Measurements from ENCODE around the gene TMTC2. TPM values are rescaled to one million over a fixed set of nuclear protein-coding genes. Genes with fewer than 3 reads are reported as not detected.

Gene TMTC2
- total RNA-seq, 2 experiments from 2014 or later: 2.6 to 3.4 TPM

DNA sequence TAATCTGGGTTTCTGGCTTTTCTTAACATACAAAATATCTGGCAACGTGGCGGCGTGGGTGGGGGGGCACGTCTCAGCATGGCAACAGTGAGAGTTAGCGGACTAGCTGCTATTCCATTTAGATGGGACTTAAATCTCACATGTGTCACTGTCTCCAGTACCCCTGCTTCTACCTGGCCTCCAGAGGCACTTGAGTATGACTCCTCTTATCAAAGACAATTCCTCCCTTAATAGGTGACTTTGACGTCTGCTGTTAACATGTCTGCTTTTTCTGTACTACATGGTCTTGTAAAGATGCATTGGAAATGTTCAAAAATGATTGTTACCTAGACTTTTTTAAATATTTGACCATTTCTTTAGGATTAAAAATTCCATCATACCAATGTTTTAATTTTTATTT lies 456.2 kb downstream of the TMTC2 start:
- no peaks in the 10 kb centered on the region for H3K36me3 Mint-ChIP-seq
- peaks cover 5% of the 10 kb centered on the region for H3K9me3 Mint-ChIP-seq
- no peak overlapping the region for H3K4me3 Mint-ChIP-seq
- peaks cover 7% of the 10 kb centered on the region for H3K4me1 Mint-ChIP-seq (ENCODE audit: low read depth)
- intact Hi-C loops (cut with micrococcal nuclease): loop anchor here (5.0 kb wide), 1 partner anchor 126 kb away; no protein-coding TSS in a partner anchor
- DNase-seq: no peak
- no peaks in the 10 kb centered on the region for H3K27me3 Mint-ChIP-seq
- POLR2A ChIA-PET: no interaction called here
- H3K27ac Mint-ChIP-seq: no peak overlapping the region
- CTCF ChIA-PET: no interaction called here

DNA sequence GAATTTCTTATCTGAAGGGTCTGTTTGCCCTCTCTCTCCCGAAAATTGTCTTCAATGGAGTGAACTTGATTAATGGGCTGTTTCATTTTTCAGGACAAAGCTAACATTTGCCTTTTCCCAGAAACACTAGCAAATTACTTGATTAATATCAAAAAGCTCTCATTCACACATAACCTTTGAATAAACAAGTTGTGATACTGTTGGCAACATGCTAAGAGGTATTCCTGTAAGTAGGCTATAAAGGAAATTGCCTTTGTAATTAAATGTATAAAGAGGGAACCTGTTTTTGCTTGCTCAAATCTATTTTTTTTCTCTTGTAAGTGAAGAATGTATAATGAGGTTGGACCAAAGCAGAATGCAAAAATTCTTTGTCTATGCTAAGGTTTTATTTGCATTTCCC lies 457.2 kb downstream of the TMTC2 start:
- Mint-ChIP-seq H3K9me3 (peaks cover 5% of the 10 kb centered on the region), H3K27ac (no peak overlapping the region), H3K4me1 (ENCODE audit: low read depth) (peaks cover 7% of the 10 kb centered on the region), H3K4me3 (no peak overlapping the region), H3K36me3 (no peaks in the 10 kb centered on the region), H3K27me3 (no peaks in the 10 kb centered on the region)
- intact Hi-C loops (cut with micrococcal nuclease): loop anchor here (5.0 kb wide), 1 partner anchor 127 kb away; no protein-coding TSS in a partner anchor
- no peak for DNase-seq
- CTCF ChIA-PET: no interaction called here
- POLR2A ChIA-PET: no interaction called here

DNA sequence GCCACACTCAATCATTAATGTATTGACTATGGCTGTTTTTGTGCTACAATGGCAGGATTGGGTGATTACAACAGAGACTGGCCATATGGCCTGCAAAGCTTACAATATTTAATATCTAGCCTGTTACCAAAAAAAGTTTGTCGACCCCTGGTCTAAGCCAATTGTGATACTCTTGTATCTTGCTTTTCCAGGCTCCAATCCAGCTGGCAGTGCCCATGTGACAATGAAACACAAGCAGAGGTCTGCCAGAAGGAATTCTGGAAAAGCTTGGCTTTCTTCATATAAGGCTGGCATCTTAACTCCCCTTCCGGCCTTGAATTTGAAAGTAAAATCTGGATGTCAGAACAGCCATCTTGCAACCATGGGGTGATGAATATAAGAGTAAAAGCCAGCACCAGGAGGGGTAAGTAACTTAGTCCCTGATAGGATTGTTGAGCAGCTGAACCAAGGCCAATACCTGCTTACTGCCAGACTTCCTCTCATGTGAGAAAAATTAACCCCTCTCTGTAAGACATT lies 458.7 kb downstream of the TMTC2 start:
- POLR2A ChIA-PET: no interaction called here
- Mint-ChIP-seq H3K36me3 (no peaks in the 10 kb centered on the region), H3K27ac (no peak overlapping the region), H3K9me3 (peaks cover 5% of the 10 kb centered on the region), H3K27me3 (no peaks in the 10 kb centered on the region), H3K4me3 (no peak overlapping the region), H3K4me1 (ENCODE audit: low read depth) (peaks cover 7% of the 10 kb centered on the region)
- CTCF ChIA-PET: no interaction called here
- no peak for DNase-seq
- intact Hi-C loops (cut with micrococcal nuclease): no loop called here

DNA sequence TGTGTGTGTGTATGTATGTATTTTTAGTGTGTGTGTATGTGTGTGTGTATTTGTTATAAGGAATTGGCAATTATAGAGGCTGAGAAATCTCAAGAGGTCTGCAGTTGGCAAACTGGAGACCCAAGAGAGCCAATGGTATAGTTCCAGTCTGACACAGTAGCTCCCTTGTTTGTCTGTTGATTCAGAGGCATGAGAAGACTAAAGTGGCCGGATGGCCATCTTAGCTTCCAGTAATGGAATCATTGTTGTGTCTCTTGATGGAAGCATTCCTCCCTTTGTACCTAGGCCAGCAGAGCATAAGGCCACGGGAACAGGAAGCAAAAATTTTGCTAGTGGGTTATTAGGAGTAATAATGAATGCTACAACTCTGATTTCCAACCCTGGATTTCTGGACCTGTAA lies 460.6 kb downstream of the TMTC2 start:
- intact Hi-C loops (cut with micrococcal nuclease): no loop called here
- POLR2A ChIA-PET: no interaction called here
- Mint-ChIP-seq H3K27me3 (peaks cover 2% of the 10 kb centered on the region), H3K9me3 (no peaks in the 10 kb centered on the region), H3K36me3 (no peaks in the 10 kb centered on the region), H3K27ac (no peak overlapping the region), H3K4me1 (ENCODE audit: low read depth) (no peaks in the 10 kb centered on the region), H3K4me3 (no peak overlapping the region)
- no peak for DNase-seq
- CTCF ChIA-PET: no interaction called here

DNA sequence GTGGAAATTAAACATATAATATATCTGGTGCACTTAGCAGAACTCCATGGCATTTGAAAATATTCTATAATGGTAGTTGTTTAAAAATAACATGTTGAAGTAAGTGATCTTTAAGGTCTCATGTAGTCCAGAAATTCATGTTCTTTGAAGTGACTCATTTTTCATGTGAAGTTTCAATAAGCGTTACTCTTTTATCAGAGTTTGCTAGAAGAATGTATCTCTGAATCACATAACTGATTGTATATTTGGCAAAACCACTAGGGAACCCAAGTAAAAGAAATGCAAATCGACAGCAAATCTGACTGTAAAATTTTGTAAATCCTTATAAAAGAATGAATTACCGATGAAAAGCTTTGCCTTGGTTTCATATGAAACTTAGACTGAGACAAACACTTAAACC lies 463.3 kb downstream of the TMTC2 start:
- ChIA-PET CTCF (no interaction called here), POLR2A (no interaction called here)
- no peaks in the 10 kb centered on the region for H3K9me3 Mint-ChIP-seq
- no peaks in the 10 kb centered on the region for H3K36me3 Mint-ChIP-seq
- peaks cover 3% of the 10 kb centered on the region for H3K27me3 Mint-ChIP-seq
- H3K4me1 Mint-ChIP-seq (ENCODE audit: low read depth): peaks cover 4% of the 10 kb centered on the region
- DNase-seq: no peak
- no peak overlapping the region for H3K27ac Mint-ChIP-seq
- no peak overlapping the region for H3K4me3 Mint-ChIP-seq
- intact Hi-C loops (cut with micrococcal nuclease): loop anchor here (5.0 kb wide), 1 partner anchor 463 kb away; the partner anchor contains the start of gene TMTC2

DNA sequence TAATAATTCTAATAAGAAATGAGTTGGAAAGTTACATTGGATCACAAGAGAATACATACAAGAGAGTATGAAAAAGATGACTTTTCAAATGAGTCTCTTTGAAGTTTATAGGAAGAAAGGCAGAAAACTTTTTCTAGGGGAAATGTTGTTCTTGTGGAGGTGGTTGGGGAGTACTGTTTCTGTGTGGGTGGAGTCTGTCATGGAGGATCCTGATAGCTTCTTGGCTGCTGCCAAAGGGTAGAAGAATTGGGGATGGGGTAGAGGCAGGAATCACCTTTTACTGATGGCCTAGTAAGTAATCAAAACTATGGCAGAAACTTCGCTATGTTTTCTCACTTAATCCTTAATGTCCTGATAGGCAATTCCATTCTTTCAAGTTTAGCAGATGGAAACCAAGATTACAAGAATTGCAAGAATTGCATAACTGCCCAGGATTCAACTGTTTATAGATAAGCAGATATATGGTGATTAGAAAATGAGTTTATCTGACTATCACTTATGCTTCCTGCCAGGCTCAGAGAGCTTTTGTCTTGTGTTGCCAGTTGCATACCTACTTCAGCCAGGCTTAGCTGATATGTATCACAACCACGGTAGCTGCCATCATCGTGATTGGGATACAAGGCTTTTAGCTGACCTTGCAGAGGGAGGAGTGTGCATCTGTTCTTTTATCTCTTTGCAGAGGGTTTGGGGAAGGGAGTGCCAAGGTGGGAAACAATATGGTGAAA lies 463.9 kb downstream of the TMTC2 start:
- Mint-ChIP-seq H3K4me3 (no peak overlapping the region), H3K9me3 (no peaks in the 10 kb centered on the region), H3K27me3 (peaks cover 3% of the 10 kb centered on the region), H3K4me1 (ENCODE audit: low read depth) (peaks cover 4% of the 10 kb centered on the region), H3K27ac (no peak overlapping the region), H3K36me3 (no peaks in the 10 kb centered on the region)
- CTCF ChIA-PET: no interaction called here
- DNase-seq: no peak
- intact Hi-C loops (cut with micrococcal nuclease): loop anchor here (5.0 kb wide), 1 partner anchor 463 kb away; the partner anchor contains the start of gene TMTC2
- POLR2A ChIA-PET: no interaction called here

DNA sequence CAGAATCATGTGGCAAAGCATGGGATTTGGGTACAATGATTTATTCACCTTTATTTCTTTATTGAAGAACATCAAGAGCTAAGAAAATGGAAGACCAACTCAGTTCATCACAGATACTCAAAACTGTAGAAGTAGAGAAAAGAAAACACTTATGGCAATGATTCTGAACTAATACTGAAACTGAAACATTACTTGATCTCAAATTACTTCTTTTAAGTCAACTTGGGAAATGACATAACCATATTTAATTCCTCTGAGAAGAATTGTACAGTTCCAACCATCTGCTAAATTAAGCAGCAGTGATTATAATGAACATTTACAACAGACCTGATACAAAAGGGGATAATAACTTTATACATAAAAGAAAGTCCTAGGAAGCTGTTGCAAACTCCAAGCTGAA lies 466.5 kb downstream of the TMTC2 start:
- CTCF ChIA-PET: no interaction called here
- Mint-ChIP-seq H3K27me3 (peaks cover 3% of the 10 kb centered on the region), H3K36me3 (no peaks in the 10 kb centered on the region), H3K4me1 (ENCODE audit: low read depth) (peaks cover 6% of the 10 kb centered on the region), H3K27ac (no peak overlapping the region), H3K9me3 (no peaks in the 10 kb centered on the region), H3K4me3 (no peak overlapping the region)
- no peak for DNase-seq
- POLR2A ChIA-PET: no interaction called here
- intact Hi-C loops (cut with micrococcal nuclease): loop anchor here (1.0 to 5.0 kb wide), 2 partner anchors 12 to 466 kb away; partner anchors contain the start of gene TMTC2

DNA sequence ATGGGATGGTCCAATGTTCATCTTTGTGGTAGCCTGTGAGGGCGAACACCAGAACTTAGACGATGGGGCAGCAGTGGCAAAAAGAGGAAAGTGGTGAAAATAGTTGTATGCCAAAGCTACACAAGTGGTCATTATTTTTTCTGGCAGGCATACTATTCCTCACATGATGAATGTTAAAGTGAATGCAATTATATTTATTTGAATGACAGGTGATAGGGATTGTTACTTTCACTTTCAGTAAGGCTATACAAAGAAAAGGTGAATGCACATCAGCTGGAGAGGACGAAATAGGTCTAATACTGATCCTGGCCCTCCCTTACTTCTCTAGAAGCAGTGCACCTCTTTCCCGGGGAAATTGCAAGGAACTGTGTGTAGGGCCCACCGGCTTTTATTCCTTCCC lies 470.1 kb downstream of the TMTC2 start:
- CTCF ChIA-PET: no interaction called here
- Mint-ChIP-seq H3K36me3 (no peaks in the 10 kb centered on the region), H3K9me3 (no peaks in the 10 kb centered on the region), H3K4me1 (ENCODE audit: low read depth) (peaks cover 6% of the 10 kb centered on the region), H3K27me3 (peaks cover 3% of the 10 kb centered on the region), H3K27ac (no peak overlapping the region), H3K4me3 (no peak overlapping the region)
- POLR2A ChIA-PET: no interaction called here
- no peak for DNase-seq
- intact Hi-C loops (cut with micrococcal nuclease): no loop called here

DNA sequence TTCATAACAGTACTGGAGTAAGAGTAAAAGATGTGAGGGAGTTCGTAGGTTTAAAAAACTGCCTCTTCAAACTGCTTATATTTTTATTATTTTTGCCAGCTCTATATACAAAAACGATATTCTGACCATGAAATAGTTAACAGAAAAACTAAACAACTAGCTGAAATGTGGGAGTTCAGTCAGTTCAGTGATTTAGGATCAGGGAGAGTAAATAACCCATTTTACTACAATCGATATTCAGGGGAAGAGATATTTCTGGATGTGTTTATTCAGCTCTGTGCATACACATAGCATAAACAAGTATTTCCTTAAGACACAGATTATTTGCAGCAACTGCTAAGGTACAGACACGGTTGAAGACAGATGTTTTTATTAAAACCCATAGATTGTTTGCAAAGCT lies 470.9 kb downstream of the TMTC2 start:
- no peaks in the 10 kb centered on the region for H3K27me3 Mint-ChIP-seq
- no peaks in the 10 kb centered on the region for H3K9me3 Mint-ChIP-seq
- H3K4me3 Mint-ChIP-seq: no peak overlapping the region
- H3K27ac Mint-ChIP-seq: no peak overlapping the region
- no peak for DNase-seq
- H3K4me1 Mint-ChIP-seq (ENCODE audit: low read depth): peaks cover 6% of the 10 kb centered on the region
- POLR2A ChIA-PET: no interaction called here
- H3K36me3 Mint-ChIP-seq: no peaks in the 10 kb centered on the region
- CTCF ChIA-PET: no interaction called here
- intact Hi-C loops (cut with micrococcal nuclease): no loop called here

DNA sequence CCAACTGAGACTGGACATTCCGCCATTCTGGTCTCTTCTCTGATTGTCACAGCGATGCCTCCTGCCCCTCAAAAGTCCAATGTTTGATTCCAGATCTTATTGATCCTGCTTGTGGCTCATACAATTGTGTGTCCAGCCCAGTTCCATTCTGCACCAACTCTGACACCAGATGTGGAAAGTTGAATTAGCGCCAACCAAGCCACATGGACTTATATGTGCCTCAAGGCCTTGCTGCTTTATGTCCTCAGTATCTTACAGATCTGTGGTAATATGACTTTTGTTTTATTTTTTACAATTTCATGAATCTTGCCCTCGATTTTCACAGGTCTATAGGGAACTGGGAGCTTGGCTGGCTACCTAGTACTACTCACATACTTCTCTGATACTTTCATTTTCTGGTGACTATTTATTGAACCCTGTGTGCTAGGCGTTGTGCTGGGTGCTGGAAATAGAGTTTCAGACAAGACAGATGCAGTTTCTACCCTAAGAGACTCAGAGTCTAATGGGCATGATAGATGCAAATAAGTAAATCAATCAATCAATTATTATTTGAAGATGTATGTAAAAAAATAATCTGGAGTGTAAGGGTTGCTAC lies 472.0 kb downstream of the TMTC2 start:
- H3K36me3 Mint-ChIP-seq: no peaks in the 10 kb centered on the region
- H3K4me1 Mint-ChIP-seq (ENCODE audit: low read depth): peaks cover 2% of the 10 kb centered on the region
- intact Hi-C loops (cut with micrococcal nuclease): no loop called here
- no peak overlapping the region for H3K27ac Mint-ChIP-seq
- H3K9me3 Mint-ChIP-seq: no peaks in the 10 kb centered on the region
- no peak overlapping the region for H3K4me3 Mint-ChIP-seq
- ChIA-PET CTCF (no interaction called here), POLR2A (no interaction called here)
- H3K27me3 Mint-ChIP-seq: no peaks in the 10 kb centered on the region
- no peak for DNase-seq

DNA sequence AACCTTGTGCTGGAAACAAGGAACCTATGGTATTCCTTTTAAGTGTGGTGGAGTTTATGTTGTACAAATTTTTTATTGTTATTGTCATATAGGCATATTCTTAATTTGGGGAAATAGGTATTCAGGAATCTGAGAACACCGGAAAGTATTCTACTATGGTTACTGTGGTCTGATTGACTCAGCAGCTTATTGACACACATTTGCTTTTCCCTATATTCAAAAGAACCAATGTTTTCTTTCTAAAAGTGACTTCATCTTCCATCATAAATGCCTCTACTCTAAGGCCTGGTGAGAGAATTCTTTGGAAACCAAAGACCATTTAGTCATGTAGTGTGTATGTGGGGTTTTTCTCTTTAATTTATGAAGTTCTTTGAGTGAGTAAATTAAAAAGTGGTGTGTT lies 474.8 kb downstream of the TMTC2 start:
- POLR2A ChIA-PET: no interaction called here
- no peak for DNase-seq
- no peaks in the 10 kb centered on the region for H3K27me3 Mint-ChIP-seq
- H3K27ac Mint-ChIP-seq: no peak overlapping the region
- H3K4me3 Mint-ChIP-seq: no peak overlapping the region
- H3K36me3 Mint-ChIP-seq: no peaks in the 10 kb centered on the region
- CTCF ChIA-PET: interaction anchor here (0.8 kb wide), 1 partner anchor 9 kb away, joined by 3 read pairs; no protein-coding TSS in a partner anchor
- H3K9me3 Mint-ChIP-seq: no peaks in the 10 kb centered on the region
- intact Hi-C loops (cut with micrococcal nuclease): no loop called here
- peaks cover 2% of the 10 kb centered on the region for H3K4me1 Mint-ChIP-seq (ENCODE audit: low read depth)

DNA sequence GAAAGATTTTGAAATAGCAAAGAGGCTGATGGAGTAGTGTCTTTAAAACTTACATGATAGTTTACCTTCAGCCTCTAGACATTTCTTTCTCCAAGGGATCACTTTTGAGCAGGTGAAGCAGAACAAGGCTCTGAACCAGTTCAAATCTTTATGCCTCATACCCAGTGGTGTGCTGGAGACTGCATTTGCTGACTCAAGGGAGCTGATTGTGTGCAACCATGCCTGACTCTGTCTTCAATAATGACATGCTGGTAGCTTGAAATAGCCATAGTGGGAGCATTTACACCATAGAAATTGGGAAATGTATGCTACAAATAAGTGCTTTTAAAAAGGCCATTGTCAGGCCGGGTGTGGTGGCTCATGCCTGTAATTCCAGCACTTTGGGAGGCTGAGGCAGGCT lies 482.0 kb downstream of the TMTC2 start:
- ChIA-PET POLR2A (no interaction called here), CTCF (interaction anchor here (0.7 kb wide), 1 partner anchor 44 kb away, joined by 3 read pairs; no protein-coding TSS in a partner anchor)
- Mint-ChIP-seq H3K27me3 (peaks cover 3% of the 10 kb centered on the region), H3K4me3 (no peak overlapping the region), H3K36me3 (no peaks in the 10 kb centered on the region), H3K27ac (no peak overlapping the region), H3K9me3 (no peaks in the 10 kb centered on the region), H3K4me1 (ENCODE audit: low read depth) (no peaks in the 10 kb centered on the region)
- intact Hi-C loops (cut with micrococcal nuclease): no loop called here
- no peak for DNase-seq

DNA sequence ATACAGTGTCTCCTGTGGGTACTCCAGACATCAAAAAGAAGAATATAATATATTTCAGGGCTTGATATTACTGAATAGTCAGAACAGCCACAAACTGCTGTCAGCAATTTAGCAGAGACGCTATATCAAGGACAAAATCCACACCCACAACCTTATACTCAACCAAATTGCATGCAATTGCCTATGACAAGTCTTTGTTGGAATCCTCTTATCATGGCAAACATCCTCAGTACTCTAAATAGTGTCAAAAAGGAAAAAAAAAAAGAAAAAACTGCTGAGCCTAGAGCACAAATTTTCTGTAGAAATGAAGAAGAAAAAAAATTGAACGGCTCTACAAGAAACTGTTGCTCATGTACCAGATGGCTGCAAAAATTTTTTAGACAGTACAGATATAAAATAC lies 485.7 kb downstream of the TMTC2 start:
- no peaks in the 10 kb centered on the region for H3K36me3 Mint-ChIP-seq
- intact Hi-C loops (cut with micrococcal nuclease): no loop called here
- POLR2A ChIA-PET: no interaction called here
- H3K4me1 Mint-ChIP-seq (ENCODE audit: low read depth): no peaks in the 10 kb centered on the region
- H3K4me3 Mint-ChIP-seq: no peak overlapping the region
- peaks cover 2% of the 10 kb centered on the region for H3K9me3 Mint-ChIP-seq
- no peak for DNase-seq
- CTCF ChIA-PET: no interaction called here
- H3K27me3 Mint-ChIP-seq: peaks cover 3% of the 10 kb centered on the region
- no peak overlapping the region for H3K27ac Mint-ChIP-seq
